ENCODE measurements around the gene KIF5C. TPM values are rescaled to one million over a fixed set of nuclear protein-coding genes. Genes with fewer than 3 reads are reported as not detected.

KIF5C gene
- total RNA-seq, 1 donor from 2014 or later = 63.1 TPM

DNA sequence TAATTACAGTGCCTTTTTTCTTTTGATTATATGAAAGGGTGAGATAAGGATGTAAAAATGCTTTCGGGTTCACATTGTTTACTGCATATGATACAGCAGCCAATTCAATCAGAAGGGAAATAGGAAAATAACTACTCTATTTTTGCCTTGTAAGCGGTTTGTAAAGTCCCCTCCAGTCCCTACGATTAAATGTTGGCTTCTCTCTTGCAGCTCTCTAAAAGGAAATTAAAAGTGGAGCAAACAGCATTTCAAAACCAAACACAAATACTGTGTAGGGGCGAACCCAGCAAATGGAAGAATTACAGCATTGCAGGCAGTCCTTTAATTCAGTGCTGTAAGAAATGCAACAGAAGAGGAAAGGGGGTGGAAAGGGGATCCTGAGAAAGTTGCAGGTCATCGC lies 182.4 kb downstream of the KIF5C start:
- Mint-ChIP-seq H3K9me3 (no peaks in the 10 kb centered on the region), H3K27me3 (ENCODE audit: insufficient read depth, low read depth) (peaks cover 2% of the 10 kb centered on the region), H3K4me1 (peaks cover 2% of the 10 kb centered on the region), H3K27ac (no peak overlapping the region), H3K36me3 (no peaks in the 10 kb centered on the region), H3K4me3 (no peak overlapping the region)
- Histone ChIP-seq H3K4me2 (no peak overlapping the region), H3K4me3 (no peak overlapping the region), H3K9me3 (ENCODE audit: low read depth) (no peaks in the 10 kb centered on the region), H3F3A (ENCODE audit: low read depth) (no peaks in the 10 kb centered on the region), H3K9ac (no peak overlapping the region), H3K4me1 (no peaks in the 10 kb centered on the region), H3K27ac (no peak overlapping the region), H4K20me1 (ENCODE audit: low read depth) (no peaks in the 10 kb centered on the region), H3K79me2 (ENCODE audit: low read depth) (no peaks in the 10 kb centered on the region), H3K36me3 (no peaks in the 10 kb centered on the region), H2AFZ (replicated peaks) (no peak overlapping the region), H3K27me3 (no peaks in the 10 kb centered on the region)
- TF ChIP-seq EZH2 (IDR thresholded peaks at IDR 0.05) (no peak), EZH2phosphoT487 (IDR thresholded peaks at IDR 0.05) (no peak)
- TF ChIP-seq, protein P1, sequence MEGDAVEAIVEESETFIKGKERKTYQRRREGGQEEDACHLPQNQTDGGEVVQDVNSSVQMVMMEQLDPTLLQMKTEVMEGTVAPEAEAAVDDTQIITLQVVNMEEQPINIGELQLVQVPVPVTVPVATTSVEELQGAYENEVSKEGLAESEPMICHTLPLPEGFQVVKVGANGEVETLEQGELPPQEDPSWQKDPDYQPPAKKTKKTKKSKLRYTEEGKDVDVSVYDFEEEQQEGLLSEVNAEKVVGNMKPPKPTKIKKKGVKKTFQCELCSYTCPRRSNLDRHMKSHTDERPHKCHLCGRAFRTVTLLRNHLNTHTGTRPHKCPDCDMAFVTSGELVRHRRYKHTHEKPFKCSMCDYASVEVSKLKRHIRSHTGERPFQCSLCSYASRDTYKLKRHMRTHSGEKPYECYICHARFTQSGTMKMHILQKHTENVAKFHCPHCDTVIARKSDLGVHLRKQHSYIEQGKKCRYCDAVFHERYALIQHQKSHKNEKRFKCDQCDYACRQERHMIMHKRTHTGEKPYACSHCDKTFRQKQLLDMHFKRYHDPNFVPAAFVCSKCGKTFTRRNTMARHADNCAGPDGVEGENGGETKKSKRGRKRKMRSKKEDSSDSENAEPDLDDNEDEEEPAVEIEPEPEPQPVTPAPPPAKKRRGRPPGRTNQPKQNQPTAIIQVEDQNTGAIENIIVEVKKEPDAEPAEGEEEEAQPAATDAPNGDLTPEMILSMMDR (IDR thresholded peaks at IDR 0.05) = no peak
- DNase-seq (ENCODE audit: low spot score) = no peak

DNA sequence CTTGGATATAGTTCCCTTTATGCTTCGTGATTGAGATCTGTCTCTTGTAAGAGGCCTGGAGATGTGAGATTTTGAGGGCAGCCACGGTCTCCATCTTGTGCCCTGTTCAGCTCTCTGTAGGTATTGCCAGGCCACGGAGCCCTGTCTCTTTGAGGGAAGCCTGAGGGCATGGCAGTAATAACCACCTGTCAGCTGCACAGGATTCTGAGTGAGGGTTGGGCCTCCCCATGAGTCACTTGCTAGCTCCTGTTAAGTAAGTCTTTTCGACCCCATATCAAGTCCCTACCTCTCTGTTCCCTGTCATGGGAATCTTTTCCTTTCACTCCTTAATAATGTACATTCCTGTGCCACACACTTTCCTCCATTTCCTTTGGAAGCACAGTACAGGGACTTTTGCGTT lies 183.9 kb downstream of the KIF5C start:
- no peaks in the 10 kb centered on the region for H3K79me2 ChIP-seq (ENCODE audit: low read depth)
- no peak overlapping the region for H3K9ac ChIP-seq
- TF ChIP-seq EZH2 (IDR thresholded peaks at IDR 0.05) (no peak), EZH2phosphoT487 (IDR thresholded peaks at IDR 0.05) (no peak)
- TF ChIP-seq, protein P1 (IDR thresholded peaks at IDR 0.05) = no peak
- Mint-ChIP-seq H3K27me3 (ENCODE audit: insufficient read depth, low read depth) (peaks cover 2% of the 10 kb centered on the region), H3K36me3 (no peaks in the 10 kb centered on the region), H3K4me1 (peaks cover 2% of the 10 kb centered on the region), H3K9me3 (no peaks in the 10 kb centered on the region), H3K4me3 (no peak overlapping the region), H3K27ac (no peak overlapping the region)
- H3K4me1 ChIP-seq = no peaks in the 10 kb centered on the region
- H3K9me3 ChIP-seq (ENCODE audit: low read depth) = no peaks in the 10 kb centered on the region
- H3F3A ChIP-seq (ENCODE audit: low read depth) = no peaks in the 10 kb centered on the region
- DNase-seq (ENCODE audit: low spot score) = no peak
- no peak overlapping the region for H3K4me3 ChIP-seq
- H3K27me3 ChIP-seq = no peaks in the 10 kb centered on the region
- no peak overlapping the region for H3K4me2 ChIP-seq
- no peak overlapping the region for H2AFZ ChIP-seq (replicated peaks)
- no peak overlapping the region for H3K27ac ChIP-seq
- H3K36me3 ChIP-seq = no peaks in the 10 kb centered on the region
- no peaks in the 10 kb centered on the region for H4K20me1 ChIP-seq (ENCODE audit: low read depth)

DNA sequence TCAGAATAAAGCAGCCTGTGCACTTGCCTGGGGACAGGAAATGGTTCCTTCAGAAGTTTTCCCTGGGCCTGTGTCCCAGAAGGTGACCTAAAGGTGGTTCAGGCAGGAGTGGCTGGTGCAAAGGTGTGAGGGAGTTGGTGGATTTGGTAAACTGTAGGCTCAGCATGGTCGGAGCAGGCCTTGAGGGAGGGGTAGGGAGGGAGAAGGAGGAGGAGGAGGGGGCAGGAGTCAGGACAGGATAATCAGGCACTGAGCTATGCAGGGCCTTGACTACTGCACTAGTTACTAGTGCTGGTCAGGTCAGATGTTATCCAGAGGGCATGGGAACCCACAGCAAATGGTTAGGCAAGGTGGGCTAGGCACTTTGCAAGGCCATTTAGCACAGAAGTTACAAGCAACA lies 184.8 kb downstream of the KIF5C start:
- H2AFZ ChIP-seq (replicated peaks) = no peak overlapping the region
- DNase-seq (ENCODE audit: low spot score) = no peak
- Mint-ChIP-seq H3K36me3 (no peaks in the 10 kb centered on the region), H3K27me3 (ENCODE audit: insufficient read depth, low read depth) (peaks cover 2% of the 10 kb centered on the region), H3K4me1 (peaks cover 2% of the 10 kb centered on the region), H3K27ac (no peak overlapping the region), H3K4me3 (no peak overlapping the region), H3K9me3 (no peaks in the 10 kb centered on the region)
- no peak overlapping the region for H3K4me3 ChIP-seq
- no peaks in the 10 kb centered on the region for H3K9me3 ChIP-seq (ENCODE audit: low read depth)
- H3K27me3 ChIP-seq = no peaks in the 10 kb centered on the region
- H3K9ac ChIP-seq = no peak overlapping the region
- H3K27ac ChIP-seq = no peak overlapping the region
- no peaks in the 10 kb centered on the region for H3K79me2 ChIP-seq (ENCODE audit: low read depth)
- TF ChIP-seq EZH2 (IDR thresholded peaks at IDR 0.05) = no peak
- TF ChIP-seq, protein P1 (IDR thresholded peaks at IDR 0.05) = no peak
- TF ChIP-seq EZH2phosphoT487 (IDR thresholded peaks at IDR 0.05) = no peak
- no peaks in the 10 kb centered on the region for H4K20me1 ChIP-seq (ENCODE audit: low read depth)
- H3K36me3 ChIP-seq = no peaks in the 10 kb centered on the region
- no peak overlapping the region for H3K4me2 ChIP-seq
- no peaks in the 10 kb centered on the region for H3K4me1 ChIP-seq
- no peaks in the 10 kb centered on the region for H3F3A ChIP-seq (ENCODE audit: low read depth)
